Breast epithelium (tissue), 4 donors: ENCODE measurements around the gene SBDS. TPM values are rescaled to one million over a fixed set of nuclear protein-coding genes. Genes with fewer than 3 reads are reported as not detected.

ENCODE experiments used
- DNase-seq, 2 donors: peaks; one replicate each; pipeline ENCODE4 v3.0.0-alpha.2; 2019; ENCODE audit warnings: low spot score in 2 of 2
- H3K27ac ChIP-seq, 2 donors: fragments of 200-600 bp; sonication (generic) in 1 of 2; one replicate each; pipeline ENCODE4 v1.5.1; 2016 to 2019; ENCODE audit warnings: mild to moderate bottlenecking in 1 of 2
- H3K27me3 ChIP-seq, 2 donors: fragments of 200-600 bp; sonication (generic) in 1 of 2; one replicate each; pipeline versions ENCODE4 v1.5.1 to v1.6.0; 2017 to 2019; ENCODE audit warnings: control low read depth in 1 of 2, mild to moderate bottlenecking in 1 of 2
- H3K36me3 ChIP-seq: fragments of 200-600 bp; one replicate; pipeline ENCODE4 v1.5.1; 2019
- H3K4me1 ChIP-seq, 2 donors: fragments of 200-600 bp; sonication (generic); one replicate each; pipeline ENCODE4 v1.5.1; 2016 to 2019; ENCODE audit warnings: control low read depth in 1 of 2
- H3K4me3 ChIP-seq, 3 donors: fragments of 200-600 bp; sonication (generic); 1 replicate in 2 of 3; 2 replicates in 1 of 3; pipeline ENCODE4 v1.5.1; 2016 to 2019; ENCODE audit warnings: mild to moderate bottlenecking in 3 of 3, moderate library complexity in 2 of 3
- H3K9me3 ChIP-seq, 2 donors: fragments of 200-600 bp; sonication (generic) in 1 of 2; one replicate each; pipeline ENCODE4 v1.5.1; 2016 to 2019; ENCODE audit warnings: control low read depth in 1 of 2
- CTCF ChIP-seq, 3 donors: fragments of 450-650 bp; IDR thresholded peaks; one replicate each; pipeline ENCODE4 v1.5.1; 2016 to 2017; ENCODE audit warnings: antibody characterized with exemption in 3 of 3, mild to moderate bottlenecking in 3 of 3, moderate library complexity in 3 of 3
- POLR2A ChIP-seq: fragments of 450-650 bp; IDR thresholded peaks from one replicate; pipeline ENCODE4 v1.6.1; 2016; ENCODE audit warnings: antibody characterized with exemption, mild to moderate bottlenecking, moderate library complexity
- POLR2AphosphoS5 ChIP-seq, 3 donors: sonication (generic); formaldehyde crosslinking; IDR thresholded peaks; one replicate each; pipeline ENCODE4 v1.6.1; 2017; ENCODE audit warnings: antibody characterized with exemption in 3 of 3
- intact Hi-C: fragments of 100-400 bp; cut with DNase I; formaldehyde crosslinking; loops from one replicate; pipeline ENCODE4 v1.15.1; 2023; ENCODE audit warnings: low total_unique reads
- total RNA-seq, 3 donors: library from RNA; depleted of rRNA; stranded (reverse); fragments of >200 nt; gene quantifications; one replicate each; pipeline ENCODE4 v1.1.0, GENCODE V29; 2016

Gene SBDS
- total RNA-seq, 3 donors from 2014 or later, result 116 to 183 (median 124) TPM

- H3K27ac ChIP-seq, result no peak overlapping the region
- DNase-seq, result no peak
- H3K9me3 ChIP-seq, result no peaks in the 10 kb centered on the region
- H3K27me3 ChIP-seq, result no peaks in the 10 kb centered on the region
- intact Hi-C loops, result no loop called here
- H3K36me3 ChIP-seq, result peaks cover 3% of the 10 kb centered on the region
- no peak overlapping the region for H3K4me3 ChIP-seq
- TF ChIP-seq CTCF (IDR thresholded peaks at IDR 0.05) (no peak), POLR2AphosphoS5 (IDR thresholded peaks at IDR 0.05) (no peak), POLR2A (no peak)
- H3K4me1 ChIP-seq, result no peaks in the 10 kb centered on the region
Observed at GRCh38 chr7:66961096-66961495, 34.3 kb downstream of the SBDS start.

GRCh38 chr7:66960192-66960591 is 35.2 kb downstream of the SBDS start:
- H3K27me3 ChIP-seq, result no peaks in the 10 kb centered on the region
- H3K36me3 ChIP-seq, result peaks cover 3% of the 10 kb centered on the region
- H3K4me3 ChIP-seq, result no peak overlapping the region
- TF ChIP-seq POLR2A (no peak), POLR2AphosphoS5 (IDR thresholded peaks at IDR 0.05) (no peak), CTCF (IDR thresholded peaks at IDR 0.05) (no peak)
- no peaks in the 10 kb centered on the region for H3K4me1 ChIP-seq
- intact Hi-C loops, result no loop called here
- no peak overlapping the region for H3K27ac ChIP-seq
- DNase-seq, result no peak
- H3K9me3 ChIP-seq, result no peaks in the 10 kb centered on the region

- TF ChIP-seq CTCF (IDR thresholded peaks at IDR 0.05) (no peak), POLR2A (no peak), POLR2AphosphoS5 (IDR thresholded peaks at IDR 0.05) (no peak)
- DNase-seq, result peak in 1 of 2 donors; percentile 39
- Histone ChIP-seq H3K9me3 (no peaks in the 10 kb centered on the region), H3K4me1 (no peaks in the 10 kb centered on the region), H3K27me3 (no peaks in the 10 kb centered on the region), H3K27ac (peak overlapping the region; percentile 61 to 64), H3K36me3 (peaks cover 3% of the 10 kb centered on the region), H3K4me3 (no peak overlapping the region)
- intact Hi-C loops, result no loop called here
Observed at GRCh38 chr7:66958538-66959350, 36.6 kb downstream of the SBDS start.

GRCh38 chr7:66957595-66958290 is 37.6 kb downstream of the SBDS start:
- H3K4me1 ChIP-seq, result no peaks in the 10 kb centered on the region
- no peaks in the 10 kb centered on the region for H3K27me3 ChIP-seq
- DNase-seq, result no peak
- no peaks in the 10 kb centered on the region for H3K9me3 ChIP-seq
- H3K4me3 ChIP-seq, result no peak overlapping the region
- TF ChIP-seq POLR2A (no peak), CTCF (IDR thresholded peaks at IDR 0.05) (no peak), POLR2AphosphoS5 (IDR thresholded peaks at IDR 0.05) (no peak)
- H3K36me3 ChIP-seq, result peaks cover 3% of the 10 kb centered on the region
- intact Hi-C loops, result no loop called here
- H3K27ac ChIP-seq, result peak overlapping the region; percentile 42 to 66

GRCh38 chr7:66953044-66953427 is 42.4 kb downstream of the SBDS start:
- TF ChIP-seq CTCF (IDR thresholded peaks at IDR 0.05) (no peak), POLR2AphosphoS5 (IDR thresholded peaks at IDR 0.05) (no peak), POLR2A (no peak)
- Histone ChIP-seq H3K27ac (peak overlapping the region in 1 of 2 donors; percentile 1), H3K27me3 (no peaks in the 10 kb centered on the region), H3K4me3 (no peak overlapping the region), H3K36me3 (peaks cover 8% of the 10 kb centered on the region), H3K4me1 (no peaks in the 10 kb centered on the region), H3K9me3 (no peaks in the 10 kb centered on the region)
- no peak for DNase-seq
- intact Hi-C loops, result no loop called here
